ENCODE results near the gene OR9Q2.
"Not testable (repeated sequence)": the region's sequence is repeated elsewhere in the genome, so short reads cannot be mapped to it uniquely, and the experiment has no call there.

Gene OR9Q2

GRCh38 chr11:58204042-58204441 is 15.2 kb downstream of the OR9Q2 start, which contains the start of gene OR1S2:
TSS of gene OR1S2 (minus strand) at chr11:58204142. CDS start at chr11:58204142, 0 bp downstream.
- H3K27ac ChIP-seq, result no peak within 1 kb of the TSS
- TF ChIP-seq CTCF (conservative IDR thresholded peaks at IDR 0.05) (no peak), ZFX (IDR thresholded peaks at IDR 0.05) (no peak)

DNA sequence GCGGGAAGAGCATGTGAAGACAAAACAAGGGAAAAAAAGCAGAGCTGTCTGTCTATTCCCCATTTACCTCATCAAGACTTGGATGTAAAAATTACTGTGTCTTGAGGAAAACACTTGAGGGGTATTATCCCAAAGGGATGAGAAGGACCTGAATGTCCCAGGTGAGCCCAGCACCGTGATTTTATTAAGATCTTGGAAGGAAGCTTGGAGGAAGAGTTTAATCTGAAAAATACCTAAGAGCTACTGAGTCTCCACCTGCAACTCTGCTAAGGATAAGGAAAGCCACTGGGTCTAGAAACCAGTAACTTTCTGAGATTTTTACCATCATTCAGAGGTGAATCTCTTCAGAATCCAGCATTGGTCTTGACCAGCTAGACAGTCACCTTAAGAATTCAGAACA is 23.6 kb downstream of the OR9Q2 start, which contains the start of gene OR1S1:
TSS of gene OR1S1 (plus strand) at position 301 of the 400 bp plus-strand sequence.
- not testable (repeated sequence) for H3K27ac ChIP-seq

- no peak for TF ChIP-seq ZFX (IDR thresholded peaks at IDR 0.05)
- no peak for TF ChIP-seq CTCF (conservative IDR thresholded peaks at IDR 0.05)
- no peak overlapping the region for H3K27ac ChIP-seq
These were observed 27.6 kb downstream of the OR9Q2 start for GRCh38 chr11:58216476-58216875.

DNA sequence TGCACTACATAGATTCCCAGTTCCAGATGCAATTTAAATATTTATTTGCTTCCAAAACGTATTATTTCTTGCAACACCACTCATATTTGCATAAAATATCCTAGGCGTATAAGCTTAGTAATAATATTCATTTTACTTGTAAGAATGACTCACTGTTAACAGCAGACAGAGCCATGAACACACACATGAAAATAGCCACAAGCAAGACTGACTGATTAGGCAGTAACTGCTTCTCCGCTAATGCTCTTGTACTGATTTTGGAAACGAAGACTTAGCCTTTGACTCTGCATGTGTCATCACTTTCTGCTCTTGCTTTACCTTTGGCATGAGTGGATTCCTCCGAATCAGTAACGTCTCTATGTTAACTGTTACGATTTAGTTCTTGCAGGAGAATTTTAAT is 33.9 kb downstream of the OR9Q2 start:
- H3K27ac ChIP-seq, result no peak overlapping the region
- TF ChIP-seq CTCF (conservative IDR thresholded peaks at IDR 0.05), result no peak
- no peak for TF ChIP-seq ZFX (IDR thresholded peaks at IDR 0.05)

- no peak for TF ChIP-seq CTCF (conservative IDR thresholded peaks at IDR 0.05)
- no peak for TF ChIP-seq ZFX (IDR thresholded peaks at IDR 0.05)
- no peak overlapping the region for H3K27ac ChIP-seq
These were observed 39.2 kb downstream of the OR9Q2 start for GRCh38 chr11:58227956-58228615.
